SU-DHL-6 (cell line): ENCODE results near the gene CLSTN2.

ENCODE experiments used
- H2AFZ ChIP-seq: fragments of 200-600 bp; sonication (generic); 2 replicates; pipeline ENCODE4 v1.6.1; 2014; ENCODE audit warnings: low read depth, mild to moderate bottlenecking, moderate library complexity, mixed read lengths, antibody characterized with exemption, low read length; ENCODE audit not compliant: severe bottlenecking
- H3F3A ChIP-seq: fragments of 200-600 bp; shearing (Covaris generic); 2 replicates; pipeline ENCODE4 v1.6.0; 2016; ENCODE audit warnings: antibody characterized with exemption, mild to moderate bottlenecking; ENCODE audit not compliant: insufficient read depth
- H3K27ac ChIP-seq: fragments of 200-600 bp; sonication (generic); 2 replicates; pipeline ENCODE4 v1.5.1; 2016; ENCODE audit warnings: low read depth, mild to moderate bottlenecking, low read length, moderate library complexity, mixed read lengths
- H3K27me3 ChIP-seq: fragments of 200-600 bp; sonication (generic), shearing (Covaris generic); 2 replicates; pipeline ENCODE4 v1.6.0; 2014; ENCODE audit warnings: mild to moderate bottlenecking, low read length
- H3K36me3 ChIP-seq: fragments of 200-600 bp; sonication (generic); 2 replicates; pipeline ENCODE4 v1.6.1; 2014; ENCODE audit warnings: mild to moderate bottlenecking, low read length, mixed read lengths
- H3K4me2 ChIP-seq: fragments of 300-600, 200-600 bp; shearing (Covaris generic), sonication (generic); 2 replicates; pipeline ENCODE4 v1.6.0; 2014; ENCODE audit warnings: low read length, low read depth, mild to moderate bottlenecking; ENCODE audit not compliant: poor library complexity, severe bottlenecking
- H3K4me3 ChIP-seq: fragments of 200-600 bp; sonication (generic); 2 replicates; pipeline ENCODE4 v1.5.1; 2014; ENCODE audit warnings: antibody characterized with exemption, low read length, mild to moderate bottlenecking, mixed read lengths; ENCODE audit not compliant: insufficient read depth, poor library complexity, severe bottlenecking
- H3K79me2 ChIP-seq: fragments of 200-600 bp; sonication (generic); 2 replicates; pipeline ENCODE4 v1.6.1; 2014; ENCODE audit warnings: mild to moderate bottlenecking, low read length, moderate library complexity; ENCODE audit not compliant: insufficient read depth
- H3K9ac ChIP-seq: fragments of 200-600 bp; sonication (generic); 2 replicates; pipeline ENCODE4 v1.7.0; 2014; ENCODE audit warnings: mild to moderate bottlenecking, low read length
- H3K9me2 ChIP-seq: fragments of 200-600 bp; sonication (generic); replicated peaks from 2 replicates; pipeline ENCODE4 v1.6.1; 2014; ENCODE audit warnings: low read length; ENCODE audit not compliant: insufficient read depth
- H3K9me3 ChIP-seq: fragments of 200-600 bp; sonication (generic); 2 replicates; pipeline ENCODE4 v1.6.1; 2014; ENCODE audit warnings: low read length, mixed read lengths; ENCODE audit not compliant: insufficient read depth
- H4K20me1 ChIP-seq: fragments of 200-600 bp; sonication (generic); 2 replicates; pipeline ENCODE4 v1.6.1; 2014; ENCODE audit warnings: low read depth, mild to moderate bottlenecking, antibody characterized with exemption, low read length, moderate library complexity, mixed read lengths
- CTCF ChIP-seq: fragments of 200-600 bp; sonication (generic); IDR thresholded peaks from one replicate; pipeline ENCODE4 v1.5.1; 2017; ENCODE audit warnings: antibody characterized with exemption, mild to moderate bottlenecking, low read length, moderate library complexity; ENCODE audit not compliant: insufficient read depth, poor library complexity, severe bottlenecking
- EZH2phosphoT487 ChIP-seq: fragments of 200-600 bp; sonication (generic), shearing (Covaris generic); conservative IDR thresholded peaks from 2 replicates; pipeline ENCODE4 v1.6.1; 2018; ENCODE audit warnings: mild to moderate bottlenecking, antibody characterized with exemption, low read length, moderate library complexity, mixed read lengths

The CLSTN2 gene

GRCh38 chr3:139994891-139995290 is 59.9 kb downstream of the CLSTN2 start:
- no peak for TF ChIP-seq CTCF
- no peak for TF ChIP-seq EZH2phosphoT487
- no peak overlapping the region for H3K9ac ChIP-seq
- no peak overlapping the region for H3K4me2 ChIP-seq
- H3K4me3 ChIP-seq: no peak overlapping the region
- no peaks in the 10 kb centered on the region for H3K36me3 ChIP-seq
- no peaks in the 10 kb centered on the region for H3K9me2 ChIP-seq
- no peak overlapping the region for H2AFZ ChIP-seq
- no peaks in the 10 kb centered on the region for H3K27me3 ChIP-seq
- no peaks in the 10 kb centered on the region for H3K9me3 ChIP-seq
- H4K20me1 ChIP-seq: no peaks in the 10 kb centered on the region
- no peak overlapping the region for H3K27ac ChIP-seq
- no peaks in the 10 kb centered on the region for H3K79me2 ChIP-seq
- H3F3A ChIP-seq: no peaks in the 10 kb centered on the region

- no peaks in the 10 kb centered on the region for H3K9me3 ChIP-seq
- no peaks in the 10 kb centered on the region for H3K27me3 ChIP-seq
- H3K27ac ChIP-seq: no peak overlapping the region
- no peaks in the 10 kb centered on the region for H3K9me2 ChIP-seq
- H3K79me2 ChIP-seq: no peaks in the 10 kb centered on the region
- H4K20me1 ChIP-seq: no peaks in the 10 kb centered on the region
- no peaks in the 10 kb centered on the region for H3F3A ChIP-seq
- H3K9ac ChIP-seq: no peak overlapping the region
- TF ChIP-seq CTCF: no peak
- TF ChIP-seq EZH2phosphoT487: no peak
- H3K4me2 ChIP-seq: no peak overlapping the region
- no peaks in the 10 kb centered on the region for H3K36me3 ChIP-seq
- no peak overlapping the region for H2AFZ ChIP-seq
- no peak overlapping the region for H3K4me3 ChIP-seq
Observed at GRCh38 chr3:140004271-140004670, 69.3 kb downstream of the CLSTN2 start.

GRCh38 chr3:140006331-140006730 is 71.3 kb downstream of the CLSTN2 start:
- Histone ChIP-seq H3K27me3 (no peaks in the 10 kb centered on the region), H3K4me3 (no peak overlapping the region), H3K27ac (no peak overlapping the region), H4K20me1 (no peaks in the 10 kb centered on the region), H3K36me3 (no peaks in the 10 kb centered on the region), H3K9ac (no peak overlapping the region), H3K9me2 (no peaks in the 10 kb centered on the region), H3K9me3 (no peaks in the 10 kb centered on the region), H3F3A (no peaks in the 10 kb centered on the region), H3K4me2 (no peak overlapping the region), H2AFZ (no peak overlapping the region), H3K79me2 (no peaks in the 10 kb centered on the region)
- TF ChIP-seq CTCF (no peak), EZH2phosphoT487 (no peak)

GRCh38 chr3:140007081-140007480 is 72.1 kb downstream of the CLSTN2 start:
- Histone ChIP-seq H3K4me3 (no peak overlapping the region), H3K4me2 (no peak overlapping the region), H2AFZ (no peak overlapping the region), H3F3A (no peaks in the 10 kb centered on the region), H3K9ac (no peak overlapping the region), H3K27ac (no peak overlapping the region), H3K79me2 (no peaks in the 10 kb centered on the region), H3K9me2 (no peaks in the 10 kb centered on the region), H3K36me3 (no peaks in the 10 kb centered on the region), H3K9me3 (no peaks in the 10 kb centered on the region), H4K20me1 (no peaks in the 10 kb centered on the region), H3K27me3 (no peaks in the 10 kb centered on the region)
- TF ChIP-seq CTCF (no peak), EZH2phosphoT487 (no peak)
